Vagina (tissue), 2 donors: ENCODE results near the gene TSHZ1.

Source experiments
- POLR2A ChIP-seq, 2 donors: fragments of 450-650 bp; IDR thresholded peaks; one replicate each; pipeline ENCODE4 v1.6.1; 2017; ENCODE audit warnings: antibody characterized with exemption in 2 of 2, mild to moderate bottlenecking in 2 of 2, moderate library complexity in 2 of 2
- POLR2AphosphoS5 ChIP-seq, 2 donors: sonication (generic); formaldehyde crosslinking; IDR thresholded peaks; one replicate each; pipeline ENCODE4 v1.9.0; 2017; ENCODE audit warnings: antibody characterized with exemption in 2 of 2, mild to moderate bottlenecking in 2 of 2, low read depth in 1 of 2; ENCODE audit not compliant: insufficient read depth in 1 of 2
- TF ChIP-seq, protein P1 (sequence below), 3 experiments: fragments of 450-650 bp in 2 of 3; fragments of 200-600 bp in 1 of 3; sonication (generic) in 1 of 3; IDR thresholded peaks; one replicate each; pipeline ENCODE4 v1.5.1; 2017 to 2019; ENCODE audit warnings: antibody characterized with exemption in 3 of 3, mild to moderate bottlenecking in 2 of 3, moderate library complexity in 2 of 3

DNA sequence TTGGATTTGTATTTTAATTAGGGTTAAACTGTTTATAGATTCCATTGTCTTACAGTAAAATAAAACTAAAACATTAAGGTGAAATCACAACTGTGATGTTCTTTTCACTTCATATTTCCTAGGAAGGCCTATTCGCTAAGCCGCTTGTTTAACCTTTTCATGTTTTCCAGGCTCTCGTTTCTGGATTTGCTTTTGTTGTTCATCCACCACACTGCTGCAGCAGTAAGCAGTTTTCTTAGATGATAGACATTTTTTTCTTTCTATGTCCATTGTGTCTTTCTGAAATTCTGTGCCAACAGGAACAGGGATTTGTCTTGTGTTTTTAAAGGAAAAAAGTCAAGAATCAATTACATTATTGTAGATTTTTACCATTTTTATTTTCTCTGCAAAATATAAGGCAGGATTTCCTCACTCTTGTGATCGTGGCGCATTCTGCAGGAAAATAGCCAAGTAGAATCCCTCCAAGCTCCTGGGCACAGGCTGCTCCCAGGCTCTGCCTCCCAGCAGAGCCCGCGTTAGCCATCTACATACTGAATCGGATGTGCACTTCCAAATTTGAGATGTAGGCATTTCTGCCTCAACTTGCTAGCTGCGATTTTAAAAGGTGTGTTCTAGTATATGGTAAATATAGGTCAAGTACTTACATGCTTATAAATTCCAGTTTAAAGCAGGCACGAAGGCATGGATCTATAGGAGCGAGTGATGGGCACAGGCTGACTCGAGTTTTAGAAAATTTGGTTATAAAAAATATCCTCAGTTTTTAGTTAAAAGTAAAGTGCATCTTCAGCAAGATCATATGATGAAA, 10.2 kb downstream of the TSHZ1 start:
- TF ChIP-seq, protein P1, sequence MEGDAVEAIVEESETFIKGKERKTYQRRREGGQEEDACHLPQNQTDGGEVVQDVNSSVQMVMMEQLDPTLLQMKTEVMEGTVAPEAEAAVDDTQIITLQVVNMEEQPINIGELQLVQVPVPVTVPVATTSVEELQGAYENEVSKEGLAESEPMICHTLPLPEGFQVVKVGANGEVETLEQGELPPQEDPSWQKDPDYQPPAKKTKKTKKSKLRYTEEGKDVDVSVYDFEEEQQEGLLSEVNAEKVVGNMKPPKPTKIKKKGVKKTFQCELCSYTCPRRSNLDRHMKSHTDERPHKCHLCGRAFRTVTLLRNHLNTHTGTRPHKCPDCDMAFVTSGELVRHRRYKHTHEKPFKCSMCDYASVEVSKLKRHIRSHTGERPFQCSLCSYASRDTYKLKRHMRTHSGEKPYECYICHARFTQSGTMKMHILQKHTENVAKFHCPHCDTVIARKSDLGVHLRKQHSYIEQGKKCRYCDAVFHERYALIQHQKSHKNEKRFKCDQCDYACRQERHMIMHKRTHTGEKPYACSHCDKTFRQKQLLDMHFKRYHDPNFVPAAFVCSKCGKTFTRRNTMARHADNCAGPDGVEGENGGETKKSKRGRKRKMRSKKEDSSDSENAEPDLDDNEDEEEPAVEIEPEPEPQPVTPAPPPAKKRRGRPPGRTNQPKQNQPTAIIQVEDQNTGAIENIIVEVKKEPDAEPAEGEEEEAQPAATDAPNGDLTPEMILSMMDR (IDR thresholded peaks at IDR 0.05) = no peak
- TF ChIP-seq POLR2A (IDR thresholded peaks at IDR 0.05) = no peak
- TF ChIP-seq POLR2AphosphoS5 (IDR thresholded peaks at IDR 0.05; ENCODE audit: insufficient read depth in 1 of 2, low read depth in 1 of 2) = no peak
